Stomach (tissue), 9 donors: ENCODE data around the gene EYA2. TPM values are rescaled to one million over a fixed set of nuclear protein-coding genes. Genes with fewer than 3 reads are reported as not detected.

Experiments used
- DNase-seq, 2 donors: peaks; one replicate each; pipeline versions ENCODE4 v3.0.0 to v3.0.0-alpha.2; 2013 to 2019
- H3K27ac ChIP-seq, 5 donors: fragments of 200-600 bp in 4 of 5; sonication (generic) in 4 of 5; one replicate each; pipeline ENCODE4 v1.5.1; 2013 to 2019; ENCODE audit warnings: mild to moderate bottlenecking in 1 of 5, moderate library complexity in 1 of 5
- H3K27me3 ChIP-seq, 3 donors: fragments of 200-600 bp; sonication (generic); one replicate each; pipeline ENCODE4 v1.5.1; 2017 to 2019; ENCODE audit warnings: mixed run types in 1 of 3
- H3K36me3 ChIP-seq, 4 donors: fragments of 200-600 bp; sonication (generic); 1 replicate in 3 of 4; 2 replicates in 1 of 4; pipeline ENCODE4 v1.5.1; 2016 to 2019
- H3K4me1 ChIP-seq, 4 donors: fragments of 200-600 bp; sonication (generic); one replicate each; pipeline ENCODE4 v1.5.1; 2016 to 2019
- H3K4me3 ChIP-seq, 4 donors: fragments of 200-600 bp; sonication (generic) in 3 of 4; one replicate each; pipeline ENCODE4 v1.5.1; 2016 to 2019; ENCODE audit warnings: mild to moderate bottlenecking in 1 of 4
- H3K9me3 ChIP-seq, 4 donors: fragments of 200-600 bp; sonication (generic); one replicate each; pipeline ENCODE4 v1.5.1; 2016 to 2019
- CTCF ChIP-seq, 7 experiments: fragments of 450-650 bp in 4 of 7; fragments of 200-600 bp in 3 of 7; sonication (generic) in 3 of 7; IDR thresholded peaks; one replicate each; pipeline ENCODE4 v1.5.1; 2016 to 2019; ENCODE audit warnings: antibody characterized with exemption in 7 of 7, control low read depth in 2 of 7, mild to moderate bottlenecking in 1 of 7
- EP300 ChIP-seq: sonication (generic); formaldehyde crosslinking; IDR thresholded peaks from one replicate; pipeline ENCODE4 v1.6.1; 2017; ENCODE audit warnings: antibody characterized with exemption
- POLR2A ChIP-seq, 4 donors: fragments of 450-650 bp; IDR thresholded peaks; one replicate each; pipeline ENCODE4 v1.6.1; 2016; ENCODE audit warnings: antibody characterized with exemption in 4 of 4, control low read depth in 2 of 4, mild to moderate bottlenecking in 1 of 4, moderate library complexity in 1 of 4
- POLR2AphosphoS5 ChIP-seq, 3 donors: sonication (generic); formaldehyde crosslinking; IDR thresholded peaks; one replicate each; pipeline ENCODE4 v1.6.1; 2016; ENCODE audit warnings: antibody characterized with exemption in 3 of 3
- WGBS, 5 donors: extraction: QIAGEN DNeasy Blood & Tissue Kit in 3 of 5; methylation state at CpG; one replicate each; pipeline versions ENCODE4 v1.1.5 to v1.1.7; 2013 to 2018; 5-methylcytosine and 5-hydroxymethylcytosine counted together
- intact Hi-C: fragments of 100-400 bp; cut with DNase I; formaldehyde crosslinking; loops from one replicate; pipeline ENCODE4 v1.15.1; 2023; ENCODE audit warnings: low total_unique reads
- polyA plus RNA-seq, 3 donors: library from polyadenylated mRNA; stranded (reverse); fragments of 200-250 nt; gene quantifications; one replicate each; pipeline ENCODE4 v1.2.3, GENCODE V29; 2013
- total RNA-seq, 5 donors: library from RNA; depleted of rRNA; stranded (reverse); fragments of >200 nt; gene quantifications; one replicate each; pipeline versions ENCODE4 v1.1.0 to v1.2.3, GENCODE V29; 2014 to 2016
- donor health status: healthy with polysubstance abuse.
- donor health status: Bipolar disorder and iron deficiency.
- donor health status: healthy.

Gene EYA2
- total and polyA plus RNA-seq, 8 donors = 1.8 to 86.2 (median 5.5) TPM

- no peak for TF ChIP-seq EP300
- TF ChIP-seq POLR2AphosphoS5 (IDR thresholded peaks at IDR 0.05) = peak in 1 of 3 donors; percentile 26
- TF ChIP-seq CTCF (IDR thresholded peaks at IDR 0.05) = no peak
- peak in 1 of 2 donors; percentile 70 for DNase-seq
- intact Hi-C loops = no loop called here
- H3K9me3 ChIP-seq = no peaks in the 10 kb centered on the region
- no peaks in the 10 kb centered on the region for H3K36me3 ChIP-seq
- H3K27me3 ChIP-seq = peaks cover 0 to 8% (median 0%) of the 10 kb centered on the region in 3 donors
- peak overlapping the region; percentile 78 to 86 (median 80) for H3K27ac ChIP-seq
- 20 to 38% (median 30%) methylated on average over 5 of the region's 5 CpGs for WGBS, 5 donors
- H3K4me3 ChIP-seq = no peak overlapping the region
- H3K4me1 ChIP-seq = peaks cover 9 to 23% (median 19%) of the 10 kb centered on the region in 4 donors
These were observed 96.0 kb downstream of the EYA2 start for GRCh38 chr20:46990596-46991104.

DNA sequence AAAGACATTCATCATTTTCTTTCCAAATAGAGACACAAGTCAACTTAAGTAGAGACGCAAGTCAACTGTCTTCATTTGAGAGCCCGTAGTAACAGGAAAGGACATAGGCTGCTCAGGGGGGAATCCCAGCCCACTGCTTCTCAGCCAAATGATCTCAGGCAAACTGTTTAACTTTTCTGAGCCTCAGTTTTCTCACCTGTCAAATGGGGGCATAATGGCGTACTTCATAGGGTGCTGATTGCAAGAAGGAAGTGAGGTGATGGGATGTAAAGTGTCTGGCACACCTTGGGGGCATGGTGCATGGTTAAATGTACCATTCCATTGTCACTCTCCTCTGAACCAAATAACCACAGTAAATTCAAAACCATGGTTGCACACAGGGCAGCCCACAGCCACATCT, 96.5 kb downstream of the EYA2 start:
- 75 to 97% (median 89%) methylated on average over 3 of the region's 3 CpGs for WGBS, 5 donors
- Histone ChIP-seq H3K27ac (peak overlapping the region; percentile 7 to 86 (median 80)), H3K4me3 (no peak overlapping the region)

GRCh38 chr20:46991880-46992639, 97.4 kb downstream of the EYA2 start:
- intact Hi-C loops = no loop called here
- no peaks in the 10 kb centered on the region for H3K36me3 ChIP-seq
- H3K27ac ChIP-seq = peak overlapping the region in 1 of 5 donors; percentile 86
- WGBS, 5 donors = 78 to 89% (median 87%) methylated on average over 8 to 12 of the region's 12 CpGs
- no peak overlapping the region for H3K4me3 ChIP-seq
- H3K4me1 ChIP-seq = peaks cover 9 to 20% (median 14%) of the 10 kb centered on the region in 4 donors
- no peaks in the 10 kb centered on the region for H3K9me3 ChIP-seq
- no peak for TF ChIP-seq EP300
- TF ChIP-seq POLR2A (IDR thresholded peaks at IDR 0.05) = no peak
- no peak for TF ChIP-seq CTCF (IDR thresholded peaks at IDR 0.05)
- no peak for TF ChIP-seq POLR2AphosphoS5 (IDR thresholded peaks at IDR 0.05)
- DNase-seq = no peak
- peaks cover 0 to 9% (median 0%) of the 10 kb centered on the region in 3 donors for H3K27me3 ChIP-seq

More for the DNA sequence above, 96.5 kb downstream of the EYA2 start:
- Histone ChIP-seq H3K36me3 (no peaks in the 10 kb centered on the region), H3K4me1 (peaks cover 9 to 23% (median 18%) of the 10 kb centered on the region in 4 donors), H3K27me3 (peaks cover 0 to 8% (median 0%) of the 10 kb centered on the region in 3 donors), H3K9me3 (no peaks in the 10 kb centered on the region)
- intact Hi-C loops = no loop called here
- no peak for TF ChIP-seq EP300
- no peak for TF ChIP-seq POLR2AphosphoS5 (IDR thresholded peaks at IDR 0.05)
- TF ChIP-seq POLR2A (IDR thresholded peaks at IDR 0.05) = no peak
- no peak for TF ChIP-seq CTCF (IDR thresholded peaks at IDR 0.05)
- DNase-seq = no peak

DNA sequence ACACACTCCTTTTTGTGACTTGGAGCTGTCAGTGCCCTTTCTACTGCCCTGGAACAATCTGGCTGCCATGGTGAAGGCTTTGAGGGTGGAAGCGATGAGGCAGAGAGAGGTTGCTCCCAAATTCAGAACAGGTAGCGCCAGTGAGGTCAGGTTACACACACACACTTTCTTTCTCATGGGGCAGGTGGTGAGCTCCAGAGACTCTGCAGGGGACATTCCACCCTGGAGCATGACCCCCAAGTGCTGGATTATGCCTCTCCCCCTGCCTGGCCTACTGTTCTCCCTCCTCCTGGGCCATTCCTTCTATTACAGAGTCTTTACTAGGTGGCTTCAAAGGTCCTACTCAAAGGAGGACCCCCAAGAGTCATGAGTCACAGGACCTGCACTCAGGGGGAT, 98.0 kb downstream of the EYA2 start:
- WGBS, 5 donors = 59 to 95% (median 89%) methylated on average over 2 of the region's 2 CpGs
- intact Hi-C loops = no loop called here
- no peak for TF ChIP-seq POLR2AphosphoS5 (IDR thresholded peaks at IDR 0.05)
- no peak for TF ChIP-seq POLR2A (IDR thresholded peaks at IDR 0.05)
- no peak for TF ChIP-seq CTCF (IDR thresholded peaks at IDR 0.05)
- no peak for TF ChIP-seq EP300
- H3K27me3 ChIP-seq = peaks cover 0 to 15% (median 0%) of the 10 kb centered on the region in 3 donors
- no peak overlapping the region for H3K4me3 ChIP-seq
- peak in 1 of 2 donors; percentile 25 for DNase-seq
- no peaks in the 10 kb centered on the region for H3K9me3 ChIP-seq
- no peak overlapping the region for H3K27ac ChIP-seq
- peaks cover 6 to 17% (median 15%) of the 10 kb centered on the region in 4 donors for H3K4me1 ChIP-seq
- H3K36me3 ChIP-seq = no peaks in the 10 kb centered on the region
